Measurements from ENCODE around the gene ARL15. TPM values are rescaled to one million over a fixed set of nuclear protein-coding genes. Genes with fewer than 3 reads are reported as not detected.

The ARL15 gene
- total and polyA plus RNA-seq, 9 of the 15 experiments (the other 6 are each of a cell fraction or from before 2014, with no cell fraction given) = 18.5 to 80.4 (median 57.0) TPM

DNA sequence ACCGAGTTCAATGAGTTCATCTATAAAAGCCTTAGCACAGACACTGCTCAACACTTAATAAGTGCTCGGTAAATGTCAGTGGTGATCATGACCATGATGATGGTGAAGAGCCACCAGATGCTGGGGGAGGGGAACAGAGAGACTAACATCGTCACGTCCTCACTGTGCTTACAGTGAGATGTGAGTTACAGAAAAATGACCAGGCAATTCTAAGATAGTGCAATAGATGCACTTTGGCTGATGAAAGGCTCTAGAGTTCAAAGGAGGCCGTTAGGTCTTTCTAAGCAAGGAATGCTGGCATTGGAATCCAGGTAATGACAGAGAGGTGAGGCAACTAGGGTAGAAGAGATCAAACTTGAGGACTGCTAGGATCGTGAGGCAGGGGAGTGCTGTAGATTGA is 36.7 kb downstream of the ARL15 start (continued):
- TF ChIP-seq, protein P1, sequence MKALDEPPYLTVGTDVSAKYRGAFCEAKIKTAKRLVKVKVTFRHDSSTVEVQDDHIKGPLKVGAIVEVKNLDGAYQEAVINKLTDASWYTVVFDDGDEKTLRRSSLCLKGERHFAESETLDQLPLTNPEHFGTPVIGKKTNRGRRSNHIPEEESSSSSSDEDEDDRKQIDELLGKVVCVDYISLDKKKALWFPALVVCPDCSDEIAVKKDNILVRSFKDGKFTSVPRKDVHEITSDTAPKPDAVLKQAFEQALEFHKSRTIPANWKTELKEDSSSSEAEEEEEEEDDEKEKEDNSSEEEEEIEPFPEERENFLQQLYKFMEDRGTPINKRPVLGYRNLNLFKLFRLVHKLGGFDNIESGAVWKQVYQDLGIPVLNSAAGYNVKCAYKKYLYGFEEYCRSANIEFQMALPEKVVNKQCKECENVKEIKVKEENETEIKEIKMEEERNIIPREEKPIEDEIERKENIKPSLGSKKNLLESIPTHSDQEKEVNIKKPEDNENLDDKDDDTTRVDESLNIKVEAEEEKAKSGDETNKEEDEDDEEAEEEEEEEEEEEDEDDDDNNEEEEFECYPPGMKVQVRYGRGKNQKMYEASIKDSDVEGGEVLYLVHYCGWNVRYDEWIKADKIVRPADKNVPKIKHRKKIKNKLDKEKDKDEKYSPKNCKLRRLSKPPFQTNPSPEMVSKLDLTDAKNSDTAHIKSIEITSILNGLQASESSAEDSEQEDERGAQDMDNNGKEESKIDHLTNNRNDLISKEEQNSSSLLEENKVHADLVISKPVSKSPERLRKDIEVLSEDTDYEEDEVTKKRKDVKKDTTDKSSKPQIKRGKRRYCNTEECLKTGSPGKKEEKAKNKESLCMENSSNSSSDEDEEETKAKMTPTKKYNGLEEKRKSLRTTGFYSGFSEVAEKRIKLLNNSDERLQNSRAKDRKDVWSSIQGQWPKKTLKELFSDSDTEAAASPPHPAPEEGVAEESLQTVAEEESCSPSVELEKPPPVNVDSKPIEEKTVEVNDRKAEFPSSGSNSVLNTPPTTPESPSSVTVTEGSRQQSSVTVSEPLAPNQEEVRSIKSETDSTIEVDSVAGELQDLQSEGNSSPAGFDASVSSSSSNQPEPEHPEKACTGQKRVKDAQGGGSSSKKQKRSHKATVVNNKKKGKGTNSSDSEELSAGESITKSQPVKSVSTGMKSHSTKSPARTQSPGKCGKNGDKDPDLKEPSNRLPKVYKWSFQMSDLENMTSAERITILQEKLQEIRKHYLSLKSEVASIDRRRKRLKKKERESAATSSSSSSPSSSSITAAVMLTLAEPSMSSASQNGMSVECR (CRISPR knock-in tag; IDR thresholded peaks at IDR 0.05) = no peak
- TF ChIP-seq ZNF445 (CRISPR knock-in tag; IDR thresholded peaks at IDR 0.05; ENCODE audit: low read depth) (no peak), SIX5 (IDR thresholded peaks at IDR 0.05; ENCODE audit: borderline replicate concordance in 1 of 2, insufficient read depth in 1 of 2, low read depth in 1 of 2, low read length in 2 of 2) (no peak), TCF7L2 (IDR thresholded peaks at IDR 0.05; ENCODE audit: low read depth, low read length) (no peak), POLR2A (conservative IDR thresholded peaks at IDR 0.05) (no peak), FOXP1 (CRISPR knock-in tag; IDR thresholded peaks at IDR 0.05) (no peak), ZC3H8 (IDR thresholded peaks at IDR 0.05) (no peak), ZNF316 (IDR thresholded peaks at IDR 0.05) (peak; percentile 87), ARNT (IDR thresholded peaks at IDR 0.05) (peak; percentile 35 to 78; a peak in 1 of 4 replicates), ASH1L (IDR thresholded peaks at IDR 0.05; ENCODE audit: borderline replicate concordance, low read depth, partially characterized antibody) (no peak), THRB (CRISPR knock-in tag; conservative IDR thresholded peaks at IDR 0.05) (no peak), ZNF23 (CRISPR knock-in tag; IDR thresholded peaks at IDR 0.05) (no peak), HNRNPL (IDR thresholded peaks at IDR 0.05; ENCODE audit: low read depth, low read length) (no peak), CEBPG (CRISPR knock-in tag; IDR thresholded peaks at IDR 0.05) (peak; percentile 51; the same call in 1 of the 2 replicates), CEBPG (tag; conservative IDR thresholded peaks at IDR 0.05 in 1 of 2, IDR thresholded peaks at IDR 0.05 in 1 of 2) (no peak)
- TF ChIP-seq, protein P2, sequence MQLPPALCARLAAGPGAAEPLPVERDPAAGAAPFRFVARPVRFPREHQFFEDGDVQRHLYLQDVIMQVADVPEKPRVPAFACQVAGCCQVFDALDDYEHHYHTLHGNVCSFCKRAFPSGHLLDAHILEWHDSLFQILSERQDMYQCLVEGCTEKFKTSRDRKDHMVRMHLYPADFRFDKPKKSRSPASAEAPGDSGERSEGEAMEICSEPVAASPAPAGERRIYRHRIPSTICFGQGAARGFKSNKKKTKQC (CRISPR knock-in tag; IDR thresholded peaks at IDR 0.05) = no peak
- TF ChIP-seq, protein P3, sequence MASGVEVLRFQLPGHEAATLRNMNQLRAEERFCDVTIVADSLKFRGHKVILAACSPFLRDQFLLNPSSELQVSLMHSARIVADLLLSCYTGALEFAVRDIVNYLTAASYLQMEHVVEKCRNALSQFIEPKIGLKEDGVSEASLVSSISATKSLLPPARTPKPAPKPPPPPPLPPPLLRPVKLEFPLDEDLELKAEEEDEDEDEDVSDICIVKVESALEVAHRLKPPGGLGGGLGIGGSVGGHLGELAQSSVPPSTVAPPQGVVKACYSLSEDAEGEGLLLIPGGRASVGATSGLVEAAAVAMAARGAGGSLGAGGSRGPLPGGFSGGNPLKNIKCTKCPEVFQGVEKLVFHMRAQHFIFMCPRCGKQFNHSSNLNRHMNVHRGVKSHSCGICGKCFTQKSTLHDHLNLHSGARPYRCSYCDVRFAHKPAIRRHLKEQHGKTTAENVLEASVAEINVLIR (CRISPR knock-in tag; IDR thresholded peaks at IDR 0.05) = no peak
- TF ChIP-seq, protein P4, sequence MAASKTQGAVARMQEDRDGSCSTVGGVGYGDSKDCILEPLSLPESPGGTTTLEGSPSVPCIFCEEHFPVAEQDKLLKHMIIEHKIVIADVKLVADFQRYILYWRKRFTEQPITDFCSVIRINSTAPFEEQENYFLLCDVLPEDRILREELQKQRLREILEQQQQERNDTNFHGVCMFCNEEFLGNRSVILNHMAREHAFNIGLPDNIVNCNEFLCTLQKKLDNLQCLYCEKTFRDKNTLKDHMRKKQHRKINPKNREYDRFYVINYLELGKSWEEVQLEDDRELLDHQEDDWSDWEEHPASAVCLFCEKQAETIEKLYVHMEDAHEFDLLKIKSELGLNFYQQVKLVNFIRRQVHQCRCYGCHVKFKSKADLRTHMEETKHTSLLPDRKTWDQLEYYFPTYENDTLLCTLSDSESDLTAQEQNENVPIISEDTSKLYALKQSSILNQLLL (CRISPR knock-in tag; IDR thresholded peaks at IDR 0.05; ENCODE audit: borderline replicate concordance) = no peak

Measured in K562 (cell line).